Esophagus muscularis mucosa (tissue), 2 donors: ENCODE measurements around the gene ASNSD1.

Experiments used
- POLR2A ChIP-seq: fragments of 450-650 bp; IDR thresholded peaks from one replicate; pipeline ENCODE4 v1.6.1; 2017; ENCODE audit warnings: antibody characterized with exemption, moderate library complexity, mild to moderate bottlenecking, low read depth
- POLR2AphosphoS5 ChIP-seq, 2 donors: sonication (generic); formaldehyde crosslinking; IDR thresholded peaks; one replicate each; pipeline ENCODE4 v1.6.1; 2017; ENCODE audit warnings: antibody characterized with exemption in 2 of 2

- no peak for TF ChIP-seq POLR2AphosphoS5 (IDR thresholded peaks at IDR 0.05)
- TF ChIP-seq POLR2A: no peak
These were observed 1.5 kb downstream of the ASNSD1 start for GRCh38 chr2:189662669-189663226.
